GM20431 (cell line): ENCODE data around the gene PNN.
"Not testable (repeated sequence)": the region's sequence is repeated elsewhere in the genome, so short reads cannot be mapped to it uniquely, and the experiment has no call there.

Experiments
- in situ Hi-C: fragments of 300-500 bp; cut with MseI, MboI; formaldehyde crosslinking; loops from one replicate; pipeline ENCODE4 v1.15.0; 2020; ENCODE audit warnings: low sequenced_read_pairs; ENCODE audit not compliant: unreplicated experiment

The PNN gene

GRCh38 chr14:39180553-39180952 is 5.5 kb downstream of the PNN start:
- in situ Hi-C loops, result no loop called here

GRCh38 chr14:39181026-39181692 is 6.1 kb downstream of the PNN start:
- in situ Hi-C loops, result no loop called here

DNA sequence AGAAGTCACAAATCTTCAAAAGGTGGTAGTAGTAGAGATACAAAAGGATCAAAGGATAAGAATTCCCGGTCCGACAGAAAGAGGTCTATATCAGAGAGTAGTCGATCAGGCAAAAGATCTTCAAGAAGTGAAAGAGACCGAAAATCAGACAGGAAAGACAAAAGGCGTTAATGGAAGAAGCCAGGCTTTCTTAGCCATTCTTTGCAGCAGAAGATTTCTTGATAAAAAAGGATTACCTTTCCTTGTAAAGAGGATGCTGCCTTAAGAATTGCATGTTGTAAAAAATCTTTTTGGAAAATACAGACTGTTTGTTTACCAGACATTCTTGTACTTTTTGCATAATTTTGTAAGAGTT is 6.6 kb downstream of the PNN start:
- in situ Hi-C loops, result no loop called here

DNA sequence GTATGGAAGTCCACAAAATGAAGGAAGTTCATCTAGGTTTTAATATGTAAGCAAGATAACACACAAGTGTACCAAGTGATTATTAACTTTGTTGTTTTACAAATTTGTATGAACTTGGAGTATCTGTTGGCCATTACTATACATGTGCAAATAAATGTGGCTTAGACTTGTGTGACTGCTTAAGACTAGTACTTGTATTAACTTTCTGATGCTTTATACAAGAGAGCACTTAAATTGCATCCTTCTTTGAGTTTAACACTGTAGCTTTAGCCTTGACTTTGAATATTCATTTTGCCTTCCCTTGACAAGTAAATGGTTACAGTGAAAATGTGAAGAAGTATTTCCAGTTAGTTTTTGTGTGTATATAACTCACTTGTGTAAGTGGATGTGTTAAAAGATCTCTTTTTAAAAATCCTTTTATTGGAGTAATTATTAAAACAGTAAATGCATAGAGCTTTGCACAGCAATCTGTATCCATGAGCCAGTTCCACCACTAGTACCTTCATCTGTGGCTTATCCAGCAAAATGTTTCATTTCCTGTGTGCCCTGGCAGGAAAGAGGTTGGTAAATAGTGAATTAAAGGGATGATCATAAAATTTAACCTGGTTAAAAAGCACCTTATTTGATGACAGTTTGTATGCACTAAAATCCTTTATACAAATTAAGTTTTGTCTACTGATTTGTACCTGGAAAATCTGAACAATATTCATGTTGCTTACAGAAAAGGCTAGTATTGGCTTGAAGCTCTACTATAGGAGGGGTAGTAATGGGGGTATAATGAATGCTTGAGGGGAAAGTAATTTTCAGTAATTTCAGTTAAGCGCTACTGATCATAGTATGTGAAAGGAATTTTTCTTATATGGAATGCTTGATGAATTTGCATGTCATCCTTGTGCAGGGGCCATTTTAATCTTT is 8.0 kb downstream of the PNN start:
- in situ Hi-C loops, result no loop called here

DNA sequence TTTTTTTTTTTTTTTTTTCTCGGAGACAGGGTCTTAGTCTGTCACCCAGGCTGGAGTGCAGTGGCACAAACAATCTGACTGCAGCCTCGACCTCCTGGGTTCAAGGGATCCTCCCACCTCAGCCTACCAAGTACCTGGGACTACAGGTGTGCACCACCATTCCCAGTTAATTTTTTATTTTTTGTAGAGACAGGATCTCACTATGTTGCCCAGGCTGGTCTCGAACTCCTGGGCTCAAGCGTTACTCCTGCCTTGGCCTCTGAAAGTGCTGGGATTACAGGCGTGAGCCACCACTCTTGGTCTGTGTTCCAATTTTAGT is 8.6 kb downstream of the PNN start:
- in situ Hi-C loops, result not testable (repeated sequence)

- in situ Hi-C loops, result no loop called here
Observed at GRCh38 chr14:39184628-39185255, 9.7 kb downstream of the PNN start.

DNA sequence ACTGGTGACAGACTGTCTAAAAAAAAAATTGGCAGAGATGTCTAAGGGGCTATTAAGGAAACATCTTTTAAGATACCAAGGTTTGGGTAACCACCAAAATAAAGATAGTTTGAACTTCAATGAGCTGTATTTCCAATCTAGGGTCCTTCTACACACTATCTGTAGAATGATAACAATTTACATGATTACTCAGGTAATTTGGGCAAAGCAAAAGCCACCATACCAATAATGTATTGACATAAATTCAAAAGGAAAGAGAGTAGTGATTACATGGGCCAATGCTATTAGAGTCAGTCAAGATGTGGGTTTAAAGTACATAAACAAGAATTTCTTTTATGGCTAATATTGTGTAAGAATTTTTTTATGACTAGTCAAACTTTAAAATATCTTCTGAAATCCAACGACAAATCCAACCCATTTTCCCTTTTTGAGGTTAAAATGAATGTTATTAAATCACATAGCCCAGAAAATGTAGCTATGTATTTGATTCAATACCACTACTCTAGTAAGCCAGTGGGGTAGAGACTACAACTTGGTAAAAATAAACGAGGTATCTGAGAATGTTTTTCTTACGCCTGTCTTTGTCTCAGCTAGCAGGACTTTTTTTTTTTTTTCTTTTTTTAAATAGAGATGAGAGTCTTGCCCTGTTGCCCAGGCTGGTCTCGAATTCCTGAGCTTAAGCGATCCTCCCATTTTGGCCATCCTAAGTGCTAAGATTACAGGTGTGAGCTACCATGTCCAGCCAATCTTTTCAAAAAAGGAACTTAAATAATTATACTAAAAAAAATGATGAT is 10.4 kb downstream of the PNN start:
- in situ Hi-C loops, result no loop called here

GRCh38 chr14:39186941-39187525 is 12.0 kb downstream of the PNN start:
- in situ Hi-C loops, result no loop called here

- in situ Hi-C loops, result no loop called here
Observed at GRCh38 chr14:39203659-39204606, 28.9 kb downstream of the PNN start.

DNA sequence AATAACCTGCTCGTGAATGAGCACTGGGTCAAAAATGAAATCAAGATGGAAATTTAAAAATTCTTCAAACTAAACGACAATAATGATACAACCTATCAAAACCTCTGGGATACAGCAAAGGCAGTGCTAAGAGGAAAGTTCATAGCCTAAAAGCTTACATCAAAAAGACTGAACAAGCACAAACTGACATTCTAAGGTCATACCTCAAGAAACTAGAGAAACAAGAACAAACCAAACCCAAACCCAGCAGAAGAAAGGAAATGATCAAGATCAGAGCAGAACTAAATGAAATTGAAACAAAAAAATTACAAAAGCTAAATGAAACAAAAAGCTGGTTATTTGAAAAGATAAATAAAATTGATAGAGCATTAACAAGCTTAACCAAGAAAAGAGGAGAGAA is 32.4 kb downstream of the PNN start:
- in situ Hi-C loops, result not testable (repeated sequence)

- in situ Hi-C loops, result no loop called here
Observed at GRCh38 chr14:39211109-39211741, 36.2 kb downstream of the PNN start.

GRCh38 chr14:39212034-39212433 is 37.0 kb downstream of the PNN start:
- in situ Hi-C loops, result no loop called here

DNA sequence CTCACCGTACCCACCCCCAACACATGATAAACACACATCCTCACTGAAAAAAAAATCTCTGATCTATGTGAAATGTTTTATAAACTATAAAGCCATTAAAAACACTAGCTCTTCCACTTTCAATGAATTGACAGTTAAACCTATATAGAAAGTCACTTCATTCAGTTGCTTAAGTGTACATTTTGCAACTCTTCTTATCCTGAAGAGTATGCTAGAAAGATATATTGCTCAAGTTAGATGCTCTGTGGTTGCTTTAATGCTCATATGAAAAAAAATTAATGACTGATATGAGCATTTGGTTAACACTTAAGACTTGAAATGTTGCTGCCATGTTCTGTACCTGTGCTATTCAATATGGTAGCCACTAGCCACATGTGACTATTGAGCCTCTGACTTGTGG is 37.6 kb downstream of the PNN start:
- in situ Hi-C loops, result no loop called here

DNA sequence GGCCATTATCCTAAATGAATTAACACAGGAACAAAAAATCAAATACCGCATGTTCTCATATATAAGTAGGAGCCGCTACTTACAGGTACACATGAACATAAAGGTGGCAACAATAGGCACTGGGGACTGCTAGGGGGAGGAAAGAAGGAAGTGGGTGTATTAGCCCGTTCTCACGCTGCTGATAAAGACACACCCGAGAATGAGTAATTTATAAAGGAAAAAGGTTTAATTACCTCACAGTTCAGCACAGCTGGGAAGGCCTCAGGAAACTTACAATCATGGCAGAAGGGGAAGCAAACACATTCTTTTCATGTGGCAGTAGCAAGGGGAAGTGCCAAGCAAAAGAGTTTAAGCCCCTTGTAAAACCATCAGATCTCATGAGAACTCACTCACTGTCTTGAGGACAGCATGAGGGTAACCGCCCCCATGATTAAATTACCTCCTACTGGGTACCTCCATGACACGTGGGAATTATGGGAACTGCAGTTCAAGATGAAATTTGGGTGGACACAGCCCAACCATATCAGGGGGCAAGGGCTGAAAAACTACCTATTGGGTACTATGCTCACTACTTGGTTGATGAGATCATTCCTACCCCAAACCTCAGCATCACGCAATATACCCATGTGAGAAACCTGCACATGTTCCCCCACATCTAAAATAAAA is 42.3 kb downstream of the PNN start:
- in situ Hi-C loops, result no loop called here

DNA sequence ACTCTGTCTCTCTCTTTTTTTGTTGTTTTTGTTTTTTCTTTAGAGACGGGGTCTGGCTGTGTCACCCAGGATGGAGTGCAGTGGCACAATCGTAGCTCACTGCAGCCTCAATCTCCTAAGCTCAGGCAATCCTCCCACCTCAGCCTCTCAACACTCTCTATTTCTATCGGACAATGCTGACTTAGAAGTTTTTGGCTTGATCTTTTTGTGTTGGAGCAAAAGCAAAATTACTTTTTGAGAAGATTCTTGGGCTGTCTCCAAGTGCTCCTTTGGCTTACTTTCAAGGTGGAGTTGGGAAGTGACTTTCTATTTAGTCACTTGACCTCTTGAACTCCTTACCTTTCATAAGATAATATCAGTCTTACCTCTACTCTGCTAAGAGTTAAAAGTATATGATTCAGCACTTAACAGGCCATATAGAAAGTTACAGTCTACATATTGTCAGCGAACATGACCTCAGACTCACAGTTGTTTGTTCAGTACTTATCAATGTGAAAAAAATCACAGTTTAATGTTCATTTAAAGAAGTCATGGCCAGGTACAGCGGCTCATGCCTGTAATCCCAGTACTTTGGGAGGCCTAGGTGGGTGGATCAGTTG is 43.2 kb downstream of the PNN start:
- in situ Hi-C loops, result no loop called here

DNA sequence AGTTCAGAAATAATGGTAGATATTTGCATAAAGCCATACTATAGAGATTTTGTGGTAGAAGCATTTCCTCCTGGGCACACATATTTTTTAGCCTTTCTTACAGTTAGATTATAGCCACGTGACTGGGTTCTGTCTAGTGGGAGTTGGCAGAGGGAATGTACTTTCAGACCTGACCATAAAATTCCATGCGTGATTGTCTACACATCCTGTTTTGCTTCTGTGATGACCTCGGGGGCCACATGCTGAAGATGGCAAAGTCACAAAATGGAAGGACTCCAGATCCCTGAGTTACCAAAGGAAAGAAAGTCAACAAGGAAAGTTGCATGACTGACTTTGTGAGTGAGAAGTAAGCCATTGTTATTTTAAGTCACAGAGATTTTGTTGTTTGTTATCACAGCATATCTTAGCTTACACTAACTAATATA is 44.0 kb downstream of the PNN start:
- in situ Hi-C loops, result no loop called here

DNA sequence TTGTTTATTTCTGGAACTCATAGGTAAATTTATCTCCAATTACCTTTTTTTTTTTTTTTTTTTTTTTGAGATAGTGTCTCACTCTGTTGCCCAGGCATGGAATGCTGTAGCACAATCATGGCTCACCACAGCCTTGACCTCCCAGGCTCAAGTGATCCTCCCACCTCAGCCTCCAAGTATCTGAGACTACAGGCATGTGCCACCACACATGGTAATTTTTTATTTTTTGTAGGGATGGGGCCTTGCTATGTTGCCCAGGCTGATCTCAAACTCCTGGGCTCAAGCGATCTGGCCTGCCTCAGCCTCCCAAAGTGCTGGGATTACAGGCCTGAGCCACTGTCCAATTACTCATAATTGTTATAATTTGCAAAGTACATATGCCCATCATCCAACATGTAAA is 45.4 kb downstream of the PNN start:
- in situ Hi-C loops, result not testable (repeated sequence)

DNA sequence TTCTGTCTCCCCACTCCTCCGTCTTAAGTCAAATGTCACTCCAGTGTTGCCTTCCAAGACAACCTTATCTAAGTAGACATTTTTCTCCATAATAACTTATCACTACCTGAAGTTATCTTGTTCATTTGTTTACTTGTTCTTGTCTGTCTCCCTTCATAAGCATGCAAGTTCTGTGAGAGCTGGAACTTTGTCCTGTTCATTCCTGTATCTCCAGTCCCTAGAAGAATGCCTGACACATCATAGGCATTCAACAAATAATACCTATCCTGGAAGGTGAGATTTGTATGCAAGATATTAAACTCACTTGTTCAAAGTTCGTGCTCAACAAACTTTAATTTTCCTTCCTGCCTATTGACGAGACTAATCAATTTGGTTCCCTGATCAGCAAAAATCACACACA is 53.0 kb downstream of the PNN start:
- in situ Hi-C loops, result no loop called here
